Endometrium (tissue), 2 donors: Measurements from ENCODE around the gene ASTN2.
"Not testable (repeated sequence)": the region's sequence is repeated elsewhere in the genome, so short reads cannot be mapped to it uniquely, and the experiment has no call there.

Source experiments
- FAIRE-seq: peaks from 2 replicates; lab custom pipeline; 2012; peaks lifted over from hg19 to GRCh38; lab: Jason Lieb, UNC
- donor health status: control.
- donor health status: control.

ASTN2 gene

DNA sequence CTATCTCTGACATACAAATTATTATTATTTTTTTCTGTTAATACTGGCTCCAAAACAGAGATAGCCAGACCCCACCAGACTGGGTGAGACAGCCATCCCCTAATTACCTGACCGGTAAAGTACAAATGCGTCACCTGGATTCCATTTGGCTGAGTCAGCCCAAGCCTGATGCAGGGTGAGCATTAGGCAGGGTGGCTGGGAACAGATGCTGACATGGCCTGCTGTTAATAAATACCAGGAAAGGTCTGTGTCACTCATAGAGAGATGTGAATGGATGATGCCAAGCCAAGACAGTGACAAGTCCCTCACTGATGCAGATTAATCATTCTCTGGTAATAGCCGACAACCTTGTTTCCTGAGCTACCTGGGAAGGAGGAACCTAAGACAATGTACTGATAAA is 544.3 kb downstream of the ASTN2 start:
- FAIRE-seq = no peak

DNA sequence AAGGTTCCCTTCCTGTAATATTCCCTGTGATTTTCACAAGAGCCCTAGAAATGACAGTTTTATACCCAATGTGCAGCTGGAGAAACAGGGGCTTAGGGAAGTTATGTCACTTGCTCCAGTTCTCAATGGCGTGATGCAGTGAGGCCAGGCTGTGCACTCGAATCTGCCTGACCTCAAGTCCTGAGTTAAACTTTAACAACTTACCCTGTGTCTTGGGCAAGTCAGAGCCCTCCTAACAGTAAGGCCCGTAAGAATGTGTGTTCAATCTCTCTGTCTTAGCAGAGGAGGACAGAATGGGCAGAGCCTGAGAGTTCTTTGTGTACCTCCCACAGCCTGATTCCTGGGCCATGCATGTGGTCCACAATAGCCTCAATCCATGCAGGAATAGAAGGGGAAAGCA is 546.7 kb downstream of the ASTN2 start:
- FAIRE-seq = no peak

DNA sequence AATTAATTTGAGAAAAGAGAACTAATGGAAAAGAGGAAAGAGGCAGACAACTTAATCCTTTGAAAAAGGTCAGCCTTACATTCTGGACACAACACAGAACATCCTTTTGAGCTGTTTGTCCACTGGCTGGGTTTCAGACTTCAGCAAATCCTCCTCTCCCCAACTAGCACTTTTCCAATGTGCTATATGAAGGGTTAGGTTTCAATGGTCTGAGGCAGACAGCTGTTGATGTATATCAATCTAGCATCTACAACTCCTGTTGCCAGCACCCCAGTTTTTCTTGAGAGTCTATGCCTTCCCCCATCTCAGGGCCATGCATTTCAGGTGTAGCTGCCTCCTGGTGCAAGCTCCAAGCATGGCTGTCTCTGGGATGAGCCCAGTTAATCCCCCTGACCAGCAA is 553.5 kb downstream of the ASTN2 start:
- FAIRE-seq = no peak

- peak; percentile 23 for FAIRE-seq
Measured at GRCh38 chr9:116860509-116861120, 554.2 kb downstream of the ASTN2 start.

DNA sequence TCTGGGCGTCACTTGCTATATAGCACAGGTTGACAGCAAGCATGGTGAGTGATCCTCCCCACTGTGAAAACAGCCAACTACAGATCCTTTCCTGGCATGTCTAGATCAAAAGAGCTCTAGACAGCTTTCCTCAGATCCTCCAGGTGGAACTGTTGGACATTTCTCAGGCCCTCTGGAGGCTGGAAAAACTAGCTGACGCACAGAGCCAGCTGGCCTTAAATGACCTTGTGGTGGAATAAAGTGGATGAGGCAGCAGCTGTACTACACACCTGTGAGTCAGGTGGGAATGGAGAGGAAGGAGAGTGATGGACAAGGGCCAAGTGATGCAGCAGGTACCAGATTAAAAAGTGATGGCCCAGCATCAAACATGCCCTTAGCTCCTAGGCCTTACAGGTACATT is 555.1 kb downstream of the ASTN2 start:
- FAIRE-seq = no peak

- FAIRE-seq = no peak
Measured at GRCh38 chr9:116857321-116857720, 557.5 kb downstream of the ASTN2 start.

GRCh38 chr9:116855881-116856662 is 558.8 kb downstream of the ASTN2 start:
- no peak for FAIRE-seq

DNA sequence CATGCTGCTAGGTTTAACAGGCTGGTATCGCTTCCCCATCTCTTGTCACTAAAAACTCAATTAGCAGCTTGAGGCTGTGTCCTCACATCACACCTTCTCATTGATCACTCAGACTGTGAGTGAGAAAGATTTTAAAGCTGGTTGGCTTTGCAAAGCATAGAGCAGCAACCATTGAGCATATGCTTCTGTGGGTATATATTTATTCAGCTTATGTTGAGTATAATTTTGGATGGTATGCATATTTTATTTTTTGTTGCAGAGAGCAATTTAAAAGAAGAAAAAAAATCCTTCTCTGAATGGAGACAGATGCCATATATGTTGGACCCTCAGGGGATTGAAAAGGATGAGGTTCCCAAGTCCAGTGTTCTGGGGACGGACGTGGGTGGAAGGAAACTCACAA is 565.1 kb downstream of the ASTN2 start:
- FAIRE-seq = no peak

GRCh38 chr9:116844621-116845020 is 570.2 kb downstream of the ASTN2 start:
- FAIRE-seq = no peak

- no peak for FAIRE-seq
Measured at GRCh38 chr9:116843863-116844620, 570.8 kb downstream of the ASTN2 start.

GRCh38 chr9:116842658-116843057 is 572.2 kb downstream of the ASTN2 start:
- no peak for FAIRE-seq

DNA sequence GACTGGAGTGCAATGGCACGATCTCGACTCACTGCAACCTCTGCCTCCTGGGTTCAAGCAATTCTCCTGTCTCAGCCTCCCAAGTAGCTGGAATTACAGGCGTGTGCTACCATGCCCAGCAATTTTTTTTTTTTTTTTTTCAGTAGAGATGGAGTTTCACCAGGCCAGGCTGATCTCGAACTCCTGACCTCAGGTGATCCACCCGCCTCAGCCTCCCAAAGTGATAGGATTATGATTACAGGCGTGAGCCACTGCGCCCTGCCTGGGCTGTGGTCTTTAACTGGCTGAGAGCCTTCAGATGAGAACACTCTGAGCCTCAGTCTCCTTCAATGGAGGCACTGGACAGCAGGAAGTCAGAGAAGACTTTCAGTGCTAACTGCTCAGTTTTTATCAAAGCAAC is 576.4 kb downstream of the ASTN2 start:
- not testable (repeated sequence) for FAIRE-seq

- FAIRE-seq = no peak
Measured at GRCh38 chr9:116837018-116837989, 577.6 kb downstream of the ASTN2 start.

- FAIRE-seq = not testable (repeated sequence)
Measured at GRCh38 chr9:116830321-116830720, 584.5 kb downstream of the ASTN2 start.

DNA sequence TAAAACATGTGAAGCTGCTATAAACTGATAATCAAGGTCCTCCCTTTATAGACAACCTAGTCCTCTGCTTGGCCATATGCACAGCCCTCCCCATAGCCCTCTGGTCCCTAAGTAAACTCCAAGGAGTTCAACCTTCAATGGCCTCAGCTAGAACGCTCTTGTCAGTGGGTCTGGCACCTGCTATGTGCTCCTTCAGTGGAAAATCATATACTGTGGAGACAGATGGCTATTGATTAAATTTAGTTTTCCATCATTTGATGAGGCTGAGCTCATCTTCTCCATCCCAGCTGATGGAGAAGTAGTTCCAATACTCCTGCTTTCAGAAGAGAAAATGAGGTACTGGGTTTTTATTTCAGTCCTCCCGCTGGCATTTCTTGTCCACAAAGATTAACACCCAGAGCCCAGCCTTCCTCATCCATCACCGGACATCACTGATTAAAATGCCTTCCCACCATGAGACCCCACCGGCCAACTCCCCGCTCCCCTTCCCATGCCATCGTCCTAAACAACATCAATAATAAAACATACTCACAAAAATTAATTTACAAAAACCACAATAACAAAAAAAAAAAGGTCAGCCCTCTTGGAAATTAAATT is 593.1 kb downstream of the ASTN2 start:
- FAIRE-seq = no peak

- FAIRE-seq = no peak
Measured at GRCh38 chr9:116819116-116819515, 595.7 kb downstream of the ASTN2 start.

- FAIRE-seq = no peak
Measured at GRCh38 chr9:116817762-116818161, 597.1 kb downstream of the ASTN2 start.

- FAIRE-seq = no peak
Measured at GRCh38 chr9:116816484-116816883, 598.4 kb downstream of the ASTN2 start.

DNA sequence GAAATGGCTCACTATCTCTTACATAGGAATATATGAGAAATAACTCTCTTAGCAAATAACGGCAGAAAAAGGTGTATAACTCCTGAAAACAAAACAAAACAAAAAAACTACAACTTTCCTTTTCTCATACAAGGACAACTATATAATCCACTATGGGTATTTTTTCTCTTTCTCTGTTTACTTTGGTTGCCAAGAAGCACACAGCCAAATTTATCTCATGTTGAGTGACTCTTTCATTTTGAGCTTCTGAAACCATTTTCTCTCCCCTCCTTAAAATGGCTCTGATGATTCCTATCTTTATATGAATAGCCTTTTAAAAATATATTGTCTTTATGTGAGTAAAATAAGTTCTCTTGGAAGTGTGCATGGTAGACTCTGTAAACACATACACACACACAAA is 599.0 kb downstream of the ASTN2 start:
- FAIRE-seq = no peak

DNA sequence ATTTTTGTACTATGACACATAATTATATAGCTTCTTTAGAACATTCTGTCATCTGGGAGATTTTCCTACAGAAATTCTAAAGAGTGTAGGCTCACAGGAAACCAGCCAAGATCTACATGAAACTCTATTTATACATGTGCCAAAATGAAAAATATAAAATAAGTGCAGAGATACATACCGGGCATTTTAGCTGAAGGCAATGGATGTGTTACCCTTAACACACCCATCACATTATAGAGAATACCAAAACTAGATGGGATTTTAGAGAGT is 601.9 kb downstream of the ASTN2 start:
- no peak for FAIRE-seq

- FAIRE-seq = no peak
Measured at GRCh38 chr9:116812231-116813030, 602.4 kb downstream of the ASTN2 start.
